ENCODE measurements around the gene TNS1. TPM values are rescaled to one million over a fixed set of nuclear protein-coding genes. Genes with fewer than 3 reads are reported as not detected.

Gene TNS1
- total RNA-seq, 3 donors from 2014 or later (not counting 1 experiment from before 2014, with no cell fraction given), result 1.1 to 3.0 (median 2.1) TPM

- Mint-ChIP-seq H3K4me1 (peaks cover 0 to 4% of the 10 kb centered on the region in 2 donors), H3K4me3 (no peak overlapping the region), H3K9me3 (peaks cover 0 to 2% of the 10 kb centered on the region in 2 donors), H3K27ac (no peak overlapping the region), H3K36me3 (no peaks in the 10 kb centered on the region), H3K27me3 (ENCODE audit: low read depth in 2 of 2) (peaks cover 35 to 53% of the 10 kb centered on the region in 2 donors)
- H3K4me1 ChIP-seq (ENCODE audit: control insufficient read depth, insufficient read depth, low read length), result no peaks in the 10 kb centered on the region
- peaks cover under 1% of the 10 kb centered on the region for H3K27me3 ChIP-seq (ENCODE audit: control insufficient read depth, insufficient read depth, low read length)
- no peak overlapping the region for H3K27ac ChIP-seq (ENCODE audit: low read length)
- no peak for TF ChIP-seq CTCF (IDR thresholded peaks at IDR 0.05)
- no peak for ATAC-seq
- H3K4me3 ChIP-seq (ENCODE audit: low read length), result no peak overlapping the region
- H3K9me3 ChIP-seq (ENCODE audit: control insufficient read depth, insufficient read depth, low read length), result no peaks in the 10 kb centered on the region
- intact Hi-C loops (cut with micrococcal nuclease), result no loop called here
- H3K36me3 ChIP-seq (ENCODE audit: control insufficient read depth, insufficient read depth, low read length), result no peaks in the 10 kb centered on the region
- DNase-seq, result no peak
- WGBS (ENCODE audit: insufficient coverage), result 91% methylated on average over 5 of the region's 5 CpGs
These were observed 40.9 kb upstream of the TNS1 start for GRCh38 chr2:218043701-218044109.

- ATAC-seq (no peak), DNase-seq (no peak)
- no peak for TF ChIP-seq CTCF (IDR thresholded peaks at IDR 0.05)
- no peaks in the 10 kb centered on the region for H3K36me3 Mint-ChIP-seq
- H3K9me3 ChIP-seq (ENCODE audit: control insufficient read depth, insufficient read depth, low read length), result no peaks in the 10 kb centered on the region
- 91% methylated on average over 1 of the region's 1 CpG for WGBS (ENCODE audit: insufficient coverage)
- intact Hi-C loops (cut with micrococcal nuclease), result no loop called here
- no peak overlapping the region for H3K27ac ChIP-seq (ENCODE audit: low read length)
- H3K4me3 ChIP-seq (ENCODE audit: low read length), result no peak overlapping the region
- peaks cover 2% of the 10 kb centered on the region for H3K27me3 ChIP-seq (ENCODE audit: control insufficient read depth, insufficient read depth, low read length)
- no peaks in the 10 kb centered on the region for H3K36me3 ChIP-seq (ENCODE audit: control insufficient read depth, insufficient read depth, low read length)
- no peaks in the 10 kb centered on the region for H3K4me1 ChIP-seq (ENCODE audit: control insufficient read depth, insufficient read depth, low read length)
- H3K4me3 Mint-ChIP-seq, result no peak overlapping the region
- H3K27me3 Mint-ChIP-seq (ENCODE audit: low read depth in 2 of 2), result peaks cover 33 to 53% of the 10 kb centered on the region in 2 donors
- H3K4me1 Mint-ChIP-seq, result peaks cover 0 to 4% of the 10 kb centered on the region in 2 donors
- H3K9me3 Mint-ChIP-seq, result peaks cover 0 to 2% of the 10 kb centered on the region in 2 donors
- no peak overlapping the region for H3K27ac Mint-ChIP-seq
These were observed 40.3 kb upstream of the TNS1 start for GRCh38 chr2:218043100-218043499.

GRCh38 chr2:218041302-218042168 is 38.7 kb upstream of the TNS1 start:
- no peaks in the 10 kb centered on the region for H3K36me3 Mint-ChIP-seq
- Histone ChIP-seq H3K4me3 (ENCODE audit: low read length) (no peak overlapping the region), H3K27me3 (ENCODE audit: control insufficient read depth, insufficient read depth, low read length) (peaks cover 2% of the 10 kb centered on the region), H3K27ac (ENCODE audit: low read length) (no peak overlapping the region), H3K9me3 (ENCODE audit: control insufficient read depth, insufficient read depth, low read length) (no peaks in the 10 kb centered on the region), H3K4me1 (ENCODE audit: control insufficient read depth, insufficient read depth, low read length) (no peaks in the 10 kb centered on the region), H3K36me3 (ENCODE audit: control insufficient read depth, insufficient read depth, low read length) (no peaks in the 10 kb centered on the region)
- peaks cover 0 to 2% of the 10 kb centered on the region in 2 donors for H3K9me3 Mint-ChIP-seq
- H3K27me3 Mint-ChIP-seq (ENCODE audit: low read depth in 2 of 2), result peaks cover 36 to 56% of the 10 kb centered on the region in 2 donors
- intact Hi-C loops (cut with micrococcal nuclease), result no loop called here
- ATAC-seq (no peak), DNase-seq (no peak)
- TF ChIP-seq CTCF (IDR thresholded peaks at IDR 0.05), result no peak
- H3K4me1 Mint-ChIP-seq, result peaks cover 3 to 7% of the 10 kb centered on the region in 2 donors
- no peak overlapping the region for H3K4me3 Mint-ChIP-seq
- H3K27ac Mint-ChIP-seq, result no peak overlapping the region
- WGBS (ENCODE audit: insufficient coverage), result 78% methylated on average over 1 of the region's 2 CpGs
